AG04449 (cell line): ENCODE data around the gene CYP26B1.

Experiments
- CTCF ChIA-PET: fragments of 350-600 bp; formaldehyde crosslinking; extraction: SDS; loops from one replicate; lab custom pipeline; 2021; ENCODE audit warnings: antibody characterized with exemption; lab: Yijun Ruan, JAX
- POLR2A ChIA-PET: fragments of 400-600, 350-600 bp; formaldehyde crosslinking; extraction: SDS; loops from one replicate; lab custom pipeline; 2020; ENCODE audit warnings: antibody characterized with exemption, inconsistent platforms; lab: Yijun Ruan, JAX
- DNase-seq: peaks from one replicate; pipeline ENCODE4 v3.0.0-alpha.2; 2010; ENCODE audit warnings: low read depth, low spot score
- H3K4me3 ChIP-seq: 2 replicates; pipeline ENCODE4 v1.5.1; 2011; ENCODE audit warnings: low read depth, mild to moderate bottlenecking, control low read depth, low read length
- CTCF ChIP-seq: IDR thresholded peaks from one replicate; pipeline ENCODE4 v1.5.1; 2011; ENCODE audit warnings: mild to moderate bottlenecking, moderate library complexity, low read length, control low read depth, inconsistent platforms; ENCODE audit not compliant: insufficient read depth; ENCODE audit errors: missing control alignments

CYP26B1 gene

DNA sequence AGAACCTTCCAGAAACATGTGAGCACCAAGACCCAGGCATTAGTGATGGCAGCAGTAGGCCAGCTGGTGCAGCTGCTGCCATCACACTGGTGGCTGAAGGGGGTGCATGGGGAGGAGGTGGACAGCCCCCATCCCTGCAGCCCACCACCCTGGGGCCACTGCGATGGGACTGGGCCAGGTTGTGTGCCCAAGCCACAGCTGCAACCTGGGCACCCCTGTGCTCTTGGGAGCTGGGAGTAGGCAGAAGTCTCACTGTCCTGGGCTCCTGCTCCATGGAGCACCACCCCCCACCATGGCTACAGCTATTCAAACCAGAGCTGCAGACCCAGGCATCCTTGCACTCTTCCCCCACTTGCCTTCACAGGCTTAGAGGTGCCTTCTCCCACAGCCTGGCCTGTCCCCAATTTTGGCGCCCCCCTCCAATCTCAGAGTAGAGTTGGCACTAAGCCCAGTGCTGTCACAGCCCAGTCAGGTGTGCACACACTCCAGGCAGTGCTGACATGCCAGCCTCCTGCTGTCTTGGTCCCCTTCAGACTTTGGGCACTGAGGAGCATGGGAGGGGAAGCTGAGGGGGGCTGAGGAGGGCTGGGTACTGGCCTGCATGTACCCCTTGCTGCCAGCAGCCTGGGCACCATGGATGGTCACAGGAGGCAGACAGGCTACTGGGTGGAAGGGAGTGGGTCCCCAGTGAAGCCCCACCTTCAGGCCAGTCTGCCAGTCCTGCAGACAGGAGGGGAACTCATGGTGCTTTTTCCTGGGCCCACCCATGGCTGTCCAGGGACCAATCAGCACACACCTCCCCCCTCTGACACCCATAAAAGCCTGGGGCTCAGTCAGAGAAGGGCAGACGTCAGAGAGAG lies 67.1 kb downstream of the CYP26B1 start:
- ChIA-PET POLR2A (no interaction called here), CTCF (interaction anchor here (1.0 kb wide), 1 partner anchor 499 kb away, joined by 3 read pairs; no protein-coding TSS in a partner anchor)
- DNase-seq, result no peak
- no peak overlapping the region for H3K4me3 ChIP-seq
- TF ChIP-seq CTCF, result no peak
